ENCODE results near the gene GARIN5B. TPM values are rescaled to one million over a fixed set of nuclear protein-coding genes. Genes with fewer than 3 reads are reported as not detected.
"Not testable (repeated sequence)": the region's sequence is repeated elsewhere in the genome, so short reads cannot be mapped to it uniquely, and the experiment has no call there.

The GARIN5B gene
- total RNA-seq, 1 experiment from 2014 or later: not detected

DNA sequence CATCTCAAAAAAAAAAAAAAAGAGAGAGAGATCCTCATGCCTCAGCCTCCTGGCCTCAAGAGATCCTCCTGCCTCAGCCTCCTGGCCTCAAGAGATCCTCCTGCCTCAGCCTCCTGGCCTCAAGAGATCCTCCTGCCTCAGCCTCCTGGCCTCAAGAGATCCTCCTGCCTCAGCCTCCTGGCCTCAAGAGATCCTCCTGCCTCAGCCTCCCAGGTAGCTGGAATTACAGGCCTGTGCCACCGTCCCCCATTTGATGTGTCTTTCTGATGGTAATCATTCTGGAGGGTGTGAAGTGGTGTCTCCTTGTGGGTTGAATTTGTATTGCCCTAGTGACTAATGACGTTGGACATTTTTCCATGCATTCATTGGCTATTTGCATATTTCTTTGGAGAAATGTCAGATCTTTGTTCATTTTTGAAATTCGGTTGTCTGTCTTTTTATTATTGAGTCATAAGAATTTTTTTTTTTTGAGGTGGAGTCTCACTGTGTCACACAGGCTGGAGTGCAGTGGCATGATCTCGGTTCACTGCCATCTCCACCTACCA lies 34.2 kb downstream of the GARIN5B start:
- intact Hi-C loops (cut with micrococcal nuclease; ENCODE audit: unreplicated experiment); H3K4me3 Mint-ChIP-seq (ENCODE audit: unreplicated experiment); DNase-seq; H3K27me3 Mint-ChIP-seq (ENCODE audit: insufficient read depth, unreplicated experiment); H3K4me1 ChIP-seq; H3K36me3 ChIP-seq (ENCODE audit: control insufficient read depth, insufficient read depth, low read length); H3K9me3 Mint-ChIP-seq (ENCODE audit: unreplicated experiment); H3K27ac Mint-ChIP-seq (ENCODE audit: unreplicated experiment); H3K9me3 ChIP-seq; H3K4me3 ChIP-seq (ENCODE audit: low read depth, low read length); H3K27me3 ChIP-seq (replicated peaks; ENCODE audit: control insufficient read depth, insufficient read depth, low read length); BruUV-seq (replicated peaks): not testable (repeated sequence)
- peaks cover 12% of the 10 kb centered on the region for H3K4me1 Mint-ChIP-seq (ENCODE audit: low read depth, unreplicated experiment)
- ChIA-PET CTCF (interaction anchor here (1.2 kb wide), 1 partner anchor 7 kb away, joined by 4 read pairs; no protein-coding TSS in a partner anchor), POLR2A (interaction anchor here (1.8 kb wide), 1 partner anchor 11 kb away, joined by 12 read pairs; the partner anchor contains the start of gene KMT5C)
- peaks cover 12% of the 10 kb centered on the region for H3K36me3 Mint-ChIP-seq (ENCODE audit: insufficient read depth, unreplicated experiment)

DNA sequence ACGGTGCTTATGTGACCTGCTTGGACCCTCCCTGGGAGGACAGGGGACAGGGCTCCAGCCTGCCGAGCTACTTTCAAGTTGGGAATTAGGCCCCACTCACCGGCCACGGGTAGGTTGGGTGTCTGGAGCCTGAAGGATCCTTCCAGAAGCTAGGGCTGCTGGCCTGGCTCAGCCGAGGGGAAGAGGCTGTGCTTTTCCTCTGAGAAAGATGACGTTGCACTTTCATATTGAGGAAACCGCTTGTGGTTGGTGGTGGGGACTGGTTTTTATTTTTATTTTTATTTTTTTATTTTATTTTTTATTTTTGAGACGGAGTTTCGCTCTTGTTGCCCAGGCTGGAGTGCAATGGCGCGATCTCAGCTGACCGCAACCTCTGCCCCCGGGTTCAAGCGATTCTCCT lies 37.9 kb downstream of the GARIN5B start, which contains the start of gene TMEM150B:
Gene TMEM150B (minus strand): TSS at position 170 of the 400 bp plus-strand sequence. CDS start 4,305 bp downstream, outside the sequence.
- H3K9me3 ChIP-seq: no peaks in the 10 kb centered on the region; the same call in 1 of the 2 replicates
- ChIA-PET POLR2A (no interaction called here), CTCF (interaction anchor here (1.4 kb wide), 1 partner anchor 14 kb away, joined by 4 read pairs; no protein-coding TSS in a partner anchor)
- H3K4me1 ChIP-seq: peaks cover 30% of the 10 kb centered on the region
- Mint-ChIP-seq H3K27ac (ENCODE audit: unreplicated experiment) (no peak within 1 kb of the TSS), H3K9me3 (ENCODE audit: unreplicated experiment) (no peaks in the 10 kb centered on the region), H3K4me1 (ENCODE audit: low read depth, unreplicated experiment) (peaks cover 30% of the 10 kb centered on the region), H3K27me3 (ENCODE audit: insufficient read depth, unreplicated experiment) (no peaks in the 10 kb centered on the region), H3K36me3 (ENCODE audit: insufficient read depth, unreplicated experiment) (peaks cover 7% of the 10 kb centered on the region), H3K4me3 (ENCODE audit: unreplicated experiment) (no peak within 1 kb of the TSS)
- H3K4me3 ChIP-seq (ENCODE audit: low read depth, low read length): no peak within 1 kb of the TSS
- TF ChIP-seq, protein P1, sequence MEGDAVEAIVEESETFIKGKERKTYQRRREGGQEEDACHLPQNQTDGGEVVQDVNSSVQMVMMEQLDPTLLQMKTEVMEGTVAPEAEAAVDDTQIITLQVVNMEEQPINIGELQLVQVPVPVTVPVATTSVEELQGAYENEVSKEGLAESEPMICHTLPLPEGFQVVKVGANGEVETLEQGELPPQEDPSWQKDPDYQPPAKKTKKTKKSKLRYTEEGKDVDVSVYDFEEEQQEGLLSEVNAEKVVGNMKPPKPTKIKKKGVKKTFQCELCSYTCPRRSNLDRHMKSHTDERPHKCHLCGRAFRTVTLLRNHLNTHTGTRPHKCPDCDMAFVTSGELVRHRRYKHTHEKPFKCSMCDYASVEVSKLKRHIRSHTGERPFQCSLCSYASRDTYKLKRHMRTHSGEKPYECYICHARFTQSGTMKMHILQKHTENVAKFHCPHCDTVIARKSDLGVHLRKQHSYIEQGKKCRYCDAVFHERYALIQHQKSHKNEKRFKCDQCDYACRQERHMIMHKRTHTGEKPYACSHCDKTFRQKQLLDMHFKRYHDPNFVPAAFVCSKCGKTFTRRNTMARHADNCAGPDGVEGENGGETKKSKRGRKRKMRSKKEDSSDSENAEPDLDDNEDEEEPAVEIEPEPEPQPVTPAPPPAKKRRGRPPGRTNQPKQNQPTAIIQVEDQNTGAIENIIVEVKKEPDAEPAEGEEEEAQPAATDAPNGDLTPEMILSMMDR (IDR thresholded peaks at IDR 0.05; ENCODE audit: insufficient read depth in 1 of 2, low read depth in 1 of 2, low read length in 1 of 2, severe bottlenecking in 1 of 2, unreplicated experiment in 1 of 2): no peak
- BruUV-seq (replicated peaks): no TSS peak
- no peaks in the 10 kb centered on the region for H3K27me3 ChIP-seq (replicated peaks; ENCODE audit: control insufficient read depth, insufficient read depth, low read length)
- no peaks in the 10 kb centered on the region for H3K36me3 ChIP-seq (ENCODE audit: control insufficient read depth, insufficient read depth, low read length)
- DNase-seq: no peak
- intact Hi-C loops (cut with micrococcal nuclease; ENCODE audit: unreplicated experiment): no loop called here

DNA sequence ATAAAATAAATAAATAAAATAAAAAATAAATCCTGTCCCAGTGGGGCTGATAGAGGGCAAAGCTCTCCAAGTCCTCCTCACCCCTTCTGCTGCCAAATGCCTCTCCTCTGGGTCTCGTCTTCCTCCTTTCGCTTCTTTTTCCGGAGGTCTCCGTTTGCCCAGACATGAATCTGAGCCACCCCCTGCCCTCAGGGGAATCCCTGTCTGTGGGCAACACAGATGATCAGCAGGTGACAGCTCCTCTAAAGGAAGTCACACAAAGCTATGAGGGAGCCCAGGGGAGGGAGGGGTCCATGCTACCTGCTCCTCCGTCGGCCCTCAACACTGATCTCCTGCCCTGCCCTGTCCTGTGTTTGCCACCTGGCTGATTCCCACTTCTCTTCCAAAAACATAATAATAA lies 38.4 kb downstream of the GARIN5B start:
- Mint-ChIP-seq H3K4me1 (ENCODE audit: low read depth, unreplicated experiment) (peaks cover 30% of the 10 kb centered on the region), H3K9me3 (ENCODE audit: unreplicated experiment) (no peaks in the 10 kb centered on the region), H3K27me3 (ENCODE audit: insufficient read depth, unreplicated experiment) (no peaks in the 10 kb centered on the region), H3K27ac (ENCODE audit: unreplicated experiment) (no peak overlapping the region), H3K4me3 (ENCODE audit: unreplicated experiment) (no peak overlapping the region), H3K36me3 (ENCODE audit: insufficient read depth, unreplicated experiment) (peaks cover 12% of the 10 kb centered on the region)
- DNase-seq: no peak
- TF ChIP-seq, protein P1 (IDR thresholded peaks at IDR 0.05; ENCODE audit: insufficient read depth in 1 of 2, low read depth in 1 of 2, low read length in 1 of 2, severe bottlenecking in 1 of 2, unreplicated experiment in 1 of 2): no peak
- Histone ChIP-seq H3K4me1 (peaks cover 30% of the 10 kb centered on the region), H3K4me3 (ENCODE audit: low read depth, low read length) (no peak overlapping the region), H3K9me3 (no peaks in the 10 kb centered on the region; the same call in 1 of the 2 replicates), H3K27me3 (replicated peaks; ENCODE audit: control insufficient read depth, insufficient read depth, low read length) (no peaks in the 10 kb centered on the region), H3K36me3 (ENCODE audit: control insufficient read depth, insufficient read depth, low read length) (no peaks in the 10 kb centered on the region; the same call in 1 of the 2 replicates)
- POLR2A ChIA-PET: no interaction called here
- CTCF ChIA-PET: interaction anchor here (1.4 kb wide), 1 partner anchor 14 kb away, joined by 4 read pairs; no protein-coding TSS in a partner anchor
- BruUV-seq (replicated peaks): no TSS peak
- intact Hi-C loops (cut with micrococcal nuclease; ENCODE audit: unreplicated experiment): no loop called here

Data from Caco-2 (cell line).